ENCODE measurements around the gene BAIAP2. TPM values are rescaled to one million over a fixed set of nuclear protein-coding genes. Genes with fewer than 3 reads are reported as not detected.
A peak's percentile ranks its signal among the peaks of the same experiment; 100 is the strongest.
"Not testable (repeated sequence)": the region's sequence is repeated elsewhere in the genome, so short reads cannot be mapped to it uniquely, and the experiment has no call there.

The BAIAP2 gene
- total RNA-seq, 1 experiment from 2014 or later = 58.0 TPM

GRCh38 chr17:81027038-81027437 lies 7.9 kb upstream of the BAIAP2 start:
- H3K4me3 Mint-ChIP-seq (ENCODE audit: low read depth, unreplicated experiment) = no peak overlapping the region
- DNase-seq = no peak
- intact Hi-C loops (cut with micrococcal nuclease; ENCODE audit: unreplicated experiment) = no loop called here
- CTCF ChIA-PET = no interaction called here
- peaks cover 21% of the 10 kb centered on the region for H3K27me3 Mint-ChIP-seq (ENCODE audit: unreplicated experiment)
- TF ChIP-seq CTCF (IDR thresholded peaks at IDR 0.05; ENCODE audit: unreplicated experiment) = no peak
- peaks cover 8% of the 10 kb centered on the region for H3K4me1 Mint-ChIP-seq (ENCODE audit: low read depth, unreplicated experiment)
- H3K27ac Mint-ChIP-seq (ENCODE audit: unreplicated experiment) = no peak overlapping the region
- H3K9me3 Mint-ChIP-seq (ENCODE audit: low read depth, unreplicated experiment) = peaks cover 3% of the 10 kb centered on the region
- H3K36me3 Mint-ChIP-seq (ENCODE audit: insufficient read depth, unreplicated experiment) = peaks cover 4% of the 10 kb centered on the region
- no TSS peak for BruUV-seq (replicated peaks)

- no TSS peak for BruUV-seq (replicated peaks)
- intact Hi-C loops (cut with micrococcal nuclease; ENCODE audit: unreplicated experiment) = no loop called here
- DNase-seq = no peak
- CTCF ChIA-PET = interaction anchor here (0.6 kb wide), 2 partner anchors 65 to 69 kb away, joined by 5 to 16 read pairs; no protein-coding TSS in a partner anchor
- Mint-ChIP-seq H3K4me3 (ENCODE audit: low read depth, unreplicated experiment) (no peak overlapping the region), H3K9me3 (ENCODE audit: low read depth, unreplicated experiment) (peaks cover 3% of the 10 kb centered on the region), H3K27me3 (ENCODE audit: unreplicated experiment) (peaks cover 21% of the 10 kb centered on the region), H3K4me1 (ENCODE audit: low read depth, unreplicated experiment) (peaks cover 8% of the 10 kb centered on the region), H3K36me3 (ENCODE audit: insufficient read depth, unreplicated experiment) (peaks cover 4% of the 10 kb centered on the region), H3K27ac (ENCODE audit: unreplicated experiment) (no peak overlapping the region)
- TF ChIP-seq CTCF (IDR thresholded peaks at IDR 0.05; ENCODE audit: unreplicated experiment) = no peak
These were observed 7.1 kb upstream of the BAIAP2 start for GRCh38 chr17:81027591-81028505.

- intact Hi-C loops (cut with micrococcal nuclease; ENCODE audit: unreplicated experiment) = no loop called here
- H3K4me3 Mint-ChIP-seq (ENCODE audit: low read depth, unreplicated experiment) = no peak overlapping the region
- TF ChIP-seq CTCF (IDR thresholded peaks at IDR 0.05; ENCODE audit: unreplicated experiment) = no peak
- peaks cover 12% of the 10 kb centered on the region for H3K4me1 Mint-ChIP-seq (ENCODE audit: low read depth, unreplicated experiment)
- H3K27ac Mint-ChIP-seq (ENCODE audit: unreplicated experiment) = no peak overlapping the region
- H3K27me3 Mint-ChIP-seq (ENCODE audit: unreplicated experiment) = peaks cover 21% of the 10 kb centered on the region
- H3K9me3 Mint-ChIP-seq (ENCODE audit: low read depth, unreplicated experiment) = peaks cover 3% of the 10 kb centered on the region
- no TSS peak for BruUV-seq (replicated peaks)
- CTCF ChIA-PET = interaction anchor here (0.6 kb wide), 1 partner anchor 69 kb away, joined by 5 read pairs; no protein-coding TSS in a partner anchor
- H3K36me3 Mint-ChIP-seq (ENCODE audit: insufficient read depth, unreplicated experiment) = peaks cover 8% of the 10 kb centered on the region
- DNase-seq = no peak
These were observed 6.5 kb upstream of the BAIAP2 start for GRCh38 chr17:81028506-81028858.

- Mint-ChIP-seq H3K27ac (ENCODE audit: unreplicated experiment) (no peak overlapping the region), H3K27me3 (ENCODE audit: unreplicated experiment) (peaks cover 21% of the 10 kb centered on the region), H3K9me3 (ENCODE audit: low read depth, unreplicated experiment) (peaks cover 3% of the 10 kb centered on the region), H3K36me3 (ENCODE audit: insufficient read depth, unreplicated experiment) (peaks cover 22% of the 10 kb centered on the region), H3K4me3 (ENCODE audit: low read depth, unreplicated experiment) (no peak overlapping the region), H3K4me1 (ENCODE audit: low read depth, unreplicated experiment) (peaks cover 14% of the 10 kb centered on the region)
- BruUV-seq (replicated peaks) = TSS peak; percentile 50
- CTCF ChIA-PET = no interaction called here
- no peak for TF ChIP-seq CTCF (IDR thresholded peaks at IDR 0.05; ENCODE audit: unreplicated experiment)
- no peak for DNase-seq
- intact Hi-C loops (cut with micrococcal nuclease; ENCODE audit: unreplicated experiment) = no loop called here
These were observed 5.1 kb upstream of the BAIAP2 start for GRCh38 chr17:81029859-81030258.

- H3K27me3 Mint-ChIP-seq (ENCODE audit: unreplicated experiment) = peaks cover 21% of the 10 kb centered on the region
- CTCF ChIA-PET; BruUV-seq (replicated peaks); H3K4me3 Mint-ChIP-seq (ENCODE audit: low read depth, unreplicated experiment); H3K27ac Mint-ChIP-seq (ENCODE audit: unreplicated experiment); DNase-seq; intact Hi-C loops (cut with micrococcal nuclease; ENCODE audit: unreplicated experiment); H3K9me3 Mint-ChIP-seq (ENCODE audit: low read depth, unreplicated experiment): not testable (repeated sequence)
- peaks cover 27% of the 10 kb centered on the region for H3K36me3 Mint-ChIP-seq (ENCODE audit: insufficient read depth, unreplicated experiment)
- H3K4me1 Mint-ChIP-seq (ENCODE audit: low read depth, unreplicated experiment) = peaks cover 14% of the 10 kb centered on the region
These were observed 4.6 kb upstream of the BAIAP2 start for GRCh38 chr17:81030312-81030711.
